DMS 273 (cell line): ENCODE data around the gene C1S.
"Not testable (repeated sequence)": the region's sequence is repeated elsewhere in the genome, so short reads cannot be mapped to it uniquely, and the experiment has no call there.

Source experiments
- DNase-seq: peaks from one replicate; lab custom pipeline; 2025; ENCODE audit not compliant: unreplicated experiment; lab: John Stamatoyannopoulos, UW

C1S gene

GRCh38 chr12:7101047-7101693 lies 40.7 kb downstream of the C1S start:
- DNase-seq, result no peak

GRCh38 chr12:7101694-7102131 lies 41.2 kb downstream of the C1S start:
- DNase-seq, result no peak

- DNase-seq, result no peak
Measured at GRCh38 chr12:7102582-7102981, 42.1 kb downstream of the C1S start.

- no peak for DNase-seq
Measured at GRCh38 chr12:7103837-7104584, 43.5 kb downstream of the C1S start.

- DNase-seq, result no peak
Measured at GRCh38 chr12:7106082-7106481, 45.6 kb downstream of the C1S start.

GRCh38 chr12:7107181-7107580 lies 46.7 kb downstream of the C1S start:
- not testable (repeated sequence) for DNase-seq

- DNase-seq, result no peak
Measured at GRCh38 chr12:7107636-7108002, 47.1 kb downstream of the C1S start.

- DNase-seq, result peak; percentile 10
Measured at GRCh38 chr12:7108003-7108795, 47.7 kb downstream of the C1S start.

GRCh38 chr12:7108796-7109571 lies 48.5 kb downstream of the C1S start, which contains the start of gene C1RL:
Gene C1RL, minus strand, starts transcription at chr12:7109214. Its CDS starts 34 bp downstream, at chr12:7109180.
- peak; percentile 84 for DNase-seq

- DNase-seq, result no peak
Measured at GRCh38 chr12:7109572-7109920, 49.0 kb downstream of the C1S start.

GRCh38 chr12:7110661-7111060 lies 50.1 kb downstream of the C1S start:
- no peak for DNase-seq

GRCh38 chr12:7112041-7112440 lies 51.5 kb downstream of the C1S start:
- no peak for DNase-seq

GRCh38 chr12:7113389-7113871 lies 52.9 kb downstream of the C1S start:
- DNase-seq, result peak; percentile 46

GRCh38 chr12:7114008-7114407 lies 53.5 kb downstream of the C1S start:
- no peak for DNase-seq

GRCh38 chr12:7114851-7115250 lies 54.3 kb downstream of the C1S start:
- no peak for DNase-seq

- DNase-seq, result no peak
Measured at GRCh38 chr12:7116196-7116595, 55.7 kb downstream of the C1S start.

- DNase-seq, result no peak
Measured at GRCh38 chr12:7116916-7117315, 56.4 kb downstream of the C1S start.

GRCh38 chr12:7117670-7118069 lies 57.2 kb downstream of the C1S start:
- DNase-seq, result no peak

GRCh38 chr12:7118881-7119280 lies 58.4 kb downstream of the C1S start:
- DNase-seq, result no peak

- DNase-seq, result no peak
Measured at GRCh38 chr12:7120166-7120565, 59.6 kb downstream of the C1S start.
